Caco-2 (cell line): ENCODE results near the gene HMCN1. TPM values are rescaled to one million over a fixed set of nuclear protein-coding genes. Genes with fewer than 3 reads are reported as not detected.

Experiments used
- BruUV-seq: library from RNA; stranded (reverse); fragments of 400-500 nt; replicated peaks from 2 replicates; lab custom pipeline; 2021; lab: Mats Ljungman, UMichigan
- CTCF ChIA-PET: fragments of 300-600 bp; sonication (Branson Sonifier 250); formaldehyde crosslinking; loops from one replicate; lab custom pipeline; 2022; ENCODE audit warnings: antibody characterized with exemption; lab: Charles Lee
- POLR2A ChIA-PET: fragments of 300-600 bp; sonication (Branson Sonifier 250); formaldehyde crosslinking; loops from one replicate; lab custom pipeline; 2022; ENCODE audit warnings: antibody characterized with exemption; lab: Charles Lee
- DNase-seq, 2 experiments: peaks; one replicate each; pipeline versions ENCODE4 v3.0.0 to v3.0.0-alpha.2; 2020 to 2022
- H3K27me3 ChIP-seq: replicated peaks from 2 replicates; pipeline ENCODE4 v1.6.0; 2011; ENCODE audit warnings: low read length; ENCODE audit not compliant: control insufficient read depth, insufficient read depth
- H3K36me3 ChIP-seq: 2 replicates; pipeline ENCODE4 v1.5.1; 2011; ENCODE audit warnings: low read length; ENCODE audit not compliant: control insufficient read depth, insufficient read depth
- H3K4me1 ChIP-seq: fragments of 250-450 bp; sonication (Bioruptor Pico); 2 replicates; pipeline ENCODE4 v1.5.1; 2020; ENCODE audit warnings: mild to moderate bottlenecking
- H3K4me3 ChIP-seq: 2 replicates; pipeline ENCODE4 v1.5.1; 2011; ENCODE audit warnings: low read depth, mild to moderate bottlenecking, control low read depth, low read length
- H3K9me3 ChIP-seq: fragments of 250-450 bp; sonication (Bioruptor Pico); 2 replicates; pipeline ENCODE4 v1.5.1; 2020; ENCODE audit warnings: mild to moderate bottlenecking, moderate library complexity
- H3K27ac Mint-ChIP-seq: one replicate; pipeline ENCODE4 v1.8.0; 2022; ENCODE audit warnings: mixed read lengths; ENCODE audit not compliant: unreplicated experiment
- H3K27me3 Mint-ChIP-seq: one replicate; pipeline ENCODE4 v1.8.0; 2022; ENCODE audit warnings: mixed read lengths; ENCODE audit not compliant: insufficient read depth, unreplicated experiment
- H3K36me3 Mint-ChIP-seq: one replicate; pipeline ENCODE4 v1.8.0; 2022; ENCODE audit warnings: mild to moderate bottlenecking, mixed read lengths; ENCODE audit not compliant: insufficient read depth, unreplicated experiment
- H3K4me1 Mint-ChIP-seq: one replicate; pipeline ENCODE4 v1.8.0; 2022; ENCODE audit warnings: low read depth, mixed read lengths; ENCODE audit not compliant: unreplicated experiment
- H3K4me3 Mint-ChIP-seq: one replicate; pipeline ENCODE4 v1.8.0; 2022; ENCODE audit warnings: mild to moderate bottlenecking, moderate library complexity, mixed read lengths; ENCODE audit not compliant: unreplicated experiment
- H3K9me3 Mint-ChIP-seq: one replicate; pipeline ENCODE4 v1.8.0; 2022; ENCODE audit warnings: mixed read lengths; ENCODE audit not compliant: unreplicated experiment
- CTCF ChIP-seq, 2 experiments: fragments of 200-600 bp in 1 of 2; IDR thresholded peaks; 1 replicate in 1 of 2; 2 replicates in 1 of 2; pipeline versions ENCODE4 v1.5.1 to v1.8.0; 2011 to 2022; ENCODE audit warnings: antibody characterized with exemption in 1 of 2, control low read depth in 1 of 2, inconsistent platforms in 1 of 2, low read depth in 1 of 2, low read length in 1 of 2, mild to moderate bottlenecking in 1 of 2, moderate library complexity in 1 of 2; ENCODE audit not compliant: insufficient read depth in 1 of 2, severe bottlenecking in 1 of 2, unreplicated experiment in 1 of 2
- intact Hi-C: fragments of 100-400 bp; cut with micrococcal nuclease; formaldehyde crosslinking; loops from one replicate; pipeline ENCODE4 v1.10.0; 2022; ENCODE audit not compliant: unreplicated experiment
- total RNA-seq: library from RNA; stranded (reverse); gene quantifications from 2 replicates; pipeline ENCODE4 v1.2.3, GENCODE V29; 2022

HMCN1 gene
- total RNA-seq, 1 experiment from 2014 or later: 0.02 TPM

GRCh38 chr1:185862235-185862634 lies 128.0 kb downstream of the HMCN1 start:
- Mint-ChIP-seq H3K4me3 (no peak overlapping the region), H3K36me3 (no peaks in the 10 kb centered on the region), H3K27ac (peak overlapping the region; percentile 17), H3K27me3 (no peaks in the 10 kb centered on the region), H3K9me3 (peaks cover 11% of the 10 kb centered on the region), H3K4me1 (peaks cover 14% of the 10 kb centered on the region)
- no TSS peak for BruUV-seq
- no peak overlapping the region for H3K4me3 ChIP-seq
- peaks cover 23% of the 10 kb centered on the region for H3K4me1 ChIP-seq
- POLR2A ChIA-PET: no interaction called here
- H3K27me3 ChIP-seq: no peaks in the 10 kb centered on the region
- no peak for DNase-seq
- no peaks in the 10 kb centered on the region for H3K9me3 ChIP-seq
- TF ChIP-seq CTCF (IDR thresholded peaks at IDR 0.05; ENCODE audit: insufficient read depth in 1 of 2, low read depth in 1 of 2, low read length in 1 of 2, severe bottlenecking in 1 of 2, unreplicated experiment in 1 of 2): no peak
- no peaks in the 10 kb centered on the region for H3K36me3 ChIP-seq
- intact Hi-C loops: no loop called here
- CTCF ChIA-PET: no interaction called here

GRCh38 chr1:185864331-185864730 lies 130.1 kb downstream of the HMCN1 start:
- H3K9me3 Mint-ChIP-seq: peaks cover 11% of the 10 kb centered on the region
- Histone ChIP-seq H3K36me3 (no peaks in the 10 kb centered on the region), H3K4me3 (no peak overlapping the region), H3K4me1 (peaks cover 15% of the 10 kb centered on the region; the same call in 1 of the 2 replicates), H3K27me3 (no peaks in the 10 kb centered on the region), H3K9me3 (no peaks in the 10 kb centered on the region)
- ChIA-PET CTCF (no interaction called here), POLR2A (no interaction called here)
- DNase-seq: no peak
- TF ChIP-seq CTCF (IDR thresholded peaks at IDR 0.05; ENCODE audit: insufficient read depth in 1 of 2, low read depth in 1 of 2, low read length in 1 of 2, severe bottlenecking in 1 of 2, unreplicated experiment in 1 of 2): no peak
- BruUV-seq: no TSS peak
- H3K4me3 Mint-ChIP-seq: no peak overlapping the region
- no peaks in the 10 kb centered on the region for H3K27me3 Mint-ChIP-seq
- intact Hi-C loops: no loop called here
- H3K4me1 Mint-ChIP-seq: peaks cover 14% of the 10 kb centered on the region
- H3K36me3 Mint-ChIP-seq: no peaks in the 10 kb centered on the region
- no peak overlapping the region for H3K27ac Mint-ChIP-seq

GRCh38 chr1:185864889-185865517 lies 130.8 kb downstream of the HMCN1 start:
- intact Hi-C loops: no loop called here
- DNase-seq: no peak
- Mint-ChIP-seq H3K9me3 (peaks cover 11% of the 10 kb centered on the region), H3K36me3 (no peaks in the 10 kb centered on the region), H3K27me3 (no peaks in the 10 kb centered on the region), H3K4me3 (no peak overlapping the region), H3K27ac (no peak overlapping the region), H3K4me1 (peaks cover 14% of the 10 kb centered on the region)
- no peak for TF ChIP-seq CTCF (IDR thresholded peaks at IDR 0.05; ENCODE audit: insufficient read depth in 1 of 2, low read depth in 1 of 2, low read length in 1 of 2, severe bottlenecking in 1 of 2, unreplicated experiment in 1 of 2)
- Histone ChIP-seq H3K4me1 (peaks cover 15% of the 10 kb centered on the region; the same call in 1 of the 2 replicates), H3K27me3 (no peaks in the 10 kb centered on the region), H3K36me3 (no peaks in the 10 kb centered on the region), H3K4me3 (no peak overlapping the region), H3K9me3 (no peaks in the 10 kb centered on the region)
- no TSS peak for BruUV-seq
- CTCF ChIA-PET: no interaction called here
- POLR2A ChIA-PET: no interaction called here
